Prostate gland (tissue), 2 donors: ENCODE measurements around the gene RCAN2. TPM values are rescaled to one million over a fixed set of nuclear protein-coding genes. Genes with fewer than 3 reads are reported as not detected.

ENCODE experiments used
- DNase-seq: peaks from one replicate; pipeline ENCODE4 v3.0.0-alpha.2; 2019; ENCODE audit warnings: low spot score
- H3K27ac ChIP-seq, 2 donors: fragments of 200-600 bp; sonication (generic); 2 replicates each; pipeline ENCODE4 v1.5.1; 2017 to 2019
- H3K27me3 ChIP-seq: fragments of 200-600 bp; sonication (generic); replicated peaks from 2 replicates; pipeline ENCODE4 v1.5.1; 2019; ENCODE audit not compliant: insufficient read depth
- H3K36me3 ChIP-seq, 2 donors: fragments of 200-600 bp; sonication (generic); 1 replicate in 1 of 2; 2 replicates in 1 of 2; pipeline versions ENCODE4 v1.5.1 to v1.8.1; 2017 to 2019
- H3K4me1 ChIP-seq: fragments of 200-600 bp; sonication (generic); replicated peaks from 2 replicates; pipeline ENCODE4 v1.5.1; 2019
- H3K4me3 ChIP-seq, 2 donors: fragments of 200-600 bp; sonication (generic); 2 replicates each; pipeline ENCODE4 v1.5.1; 2017 to 2019
- H3K9me3 ChIP-seq: fragments of 200-600 bp; sonication (generic); 2 replicates; pipeline ENCODE4 v1.5.1; 2017
- POLR2A ChIP-seq: fragments of 450-650 bp; IDR thresholded peaks from one replicate; pipeline ENCODE4 v1.6.1; 2016; ENCODE audit warnings: antibody characterized with exemption, mild to moderate bottlenecking
- POLR2AphosphoS5 ChIP-seq: sonication (generic); formaldehyde crosslinking; IDR thresholded peaks from one replicate; pipeline ENCODE4 v1.6.1; 2017; ENCODE audit warnings: antibody characterized with exemption
- WGBS: methylation state at CpG from one replicate; pipeline ENCODE4 v1.1.5; 2018; 5-methylcytosine and 5-hydroxymethylcytosine counted together
- intact Hi-C: fragments of 100-400 bp; cut with DNase I; formaldehyde crosslinking; loops from one replicate; pipeline ENCODE4 v1.14.2; 2022
- total RNA-seq, 2 donors: library from RNA; depleted of rRNA; stranded (reverse); fragments of >200 nt; gene quantifications; one replicate each; pipeline ENCODE4 v1.1.0, GENCODE V29; 2016
- TF ChIP-seq, protein P1 (sequence below), 4 experiments: fragments of 200-600 bp in 2 of 4; fragments of 450-650 bp in 2 of 4; sonication (generic) in 2 of 4; IDR thresholded peaks; 1 replicate in 3 of 4; 2 replicates in 1 of 4; pipeline ENCODE4 v1.5.1; 2016 to 2019; ENCODE audit warnings: antibody characterized with exemption in 4 of 4, mild to moderate bottlenecking in 2 of 4, moderate library complexity in 2 of 4

The RCAN2 gene
- total RNA-seq, 2 donors from 2014 or later = 12.3 to 14.2 TPM

- no peaks in the 10 kb centered on the region for H3K36me3 ChIP-seq
- WGBS = 73% methylated on average over 1 of the region's 1 CpG
- DNase-seq = no peak
- TF ChIP-seq, protein P1, sequence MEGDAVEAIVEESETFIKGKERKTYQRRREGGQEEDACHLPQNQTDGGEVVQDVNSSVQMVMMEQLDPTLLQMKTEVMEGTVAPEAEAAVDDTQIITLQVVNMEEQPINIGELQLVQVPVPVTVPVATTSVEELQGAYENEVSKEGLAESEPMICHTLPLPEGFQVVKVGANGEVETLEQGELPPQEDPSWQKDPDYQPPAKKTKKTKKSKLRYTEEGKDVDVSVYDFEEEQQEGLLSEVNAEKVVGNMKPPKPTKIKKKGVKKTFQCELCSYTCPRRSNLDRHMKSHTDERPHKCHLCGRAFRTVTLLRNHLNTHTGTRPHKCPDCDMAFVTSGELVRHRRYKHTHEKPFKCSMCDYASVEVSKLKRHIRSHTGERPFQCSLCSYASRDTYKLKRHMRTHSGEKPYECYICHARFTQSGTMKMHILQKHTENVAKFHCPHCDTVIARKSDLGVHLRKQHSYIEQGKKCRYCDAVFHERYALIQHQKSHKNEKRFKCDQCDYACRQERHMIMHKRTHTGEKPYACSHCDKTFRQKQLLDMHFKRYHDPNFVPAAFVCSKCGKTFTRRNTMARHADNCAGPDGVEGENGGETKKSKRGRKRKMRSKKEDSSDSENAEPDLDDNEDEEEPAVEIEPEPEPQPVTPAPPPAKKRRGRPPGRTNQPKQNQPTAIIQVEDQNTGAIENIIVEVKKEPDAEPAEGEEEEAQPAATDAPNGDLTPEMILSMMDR (IDR thresholded peaks at IDR 0.05) = no peak
- no peak for TF ChIP-seq POLR2A
- no peak for TF ChIP-seq POLR2AphosphoS5
- no peaks in the 10 kb centered on the region for H3K9me3 ChIP-seq
- no peaks in the 10 kb centered on the region for H3K4me1 ChIP-seq
- no peak overlapping the region for H3K4me3 ChIP-seq
- intact Hi-C loops = no loop called here
- no peak overlapping the region for H3K27ac ChIP-seq
- H3K27me3 ChIP-seq = no peaks in the 10 kb centered on the region
Observed at GRCh38 chr6:46315589-46315988, 175.7 kb downstream of the RCAN2 start.

GRCh38 chr6:46312654-46313053, 178.6 kb downstream of the RCAN2 start:
- 91% methylated on average over 3 of the region's 3 CpGs for WGBS
- no peaks in the 10 kb centered on the region for H3K27me3 ChIP-seq
- H3K36me3 ChIP-seq = no peaks in the 10 kb centered on the region
- H3K9me3 ChIP-seq = no peaks in the 10 kb centered on the region
- intact Hi-C loops = no loop called here
- no peak for DNase-seq
- no peak overlapping the region for H3K4me3 ChIP-seq
- TF ChIP-seq, protein P1 (IDR thresholded peaks at IDR 0.05) = no peak
- TF ChIP-seq POLR2AphosphoS5 (no peak), POLR2A (no peak)
- H3K27ac ChIP-seq = no peak overlapping the region
- H3K4me1 ChIP-seq = no peaks in the 10 kb centered on the region

DNA sequence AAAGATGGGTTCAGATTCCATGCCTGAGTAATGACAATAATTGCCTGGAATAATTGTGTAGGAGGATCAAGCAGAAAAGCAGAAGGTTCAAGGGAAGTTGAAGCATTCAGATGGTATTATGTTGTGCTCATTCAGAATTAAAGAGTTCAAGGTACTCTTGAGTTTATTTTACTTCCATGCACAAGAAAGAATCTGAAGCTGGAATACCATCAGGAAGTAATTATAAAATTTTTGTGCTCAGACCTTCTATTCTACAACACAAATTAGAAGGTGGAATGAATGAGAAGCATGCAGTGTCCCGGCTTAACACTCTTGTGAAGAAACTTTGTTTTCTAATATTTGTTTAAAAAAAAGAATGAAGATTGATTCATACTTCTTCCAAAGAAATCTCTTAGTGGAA, 181.1 kb downstream of the RCAN2 start:
- no peak for DNase-seq
- WGBS = 48% methylated on average over 1 of the region's 1 CpG
- no peak for TF ChIP-seq POLR2AphosphoS5
- no peak for TF ChIP-seq POLR2A
- TF ChIP-seq, protein P1 (IDR thresholded peaks at IDR 0.05) = no peak
- H3K4me1 ChIP-seq = no peaks in the 10 kb centered on the region
- H3K36me3 ChIP-seq = no peaks in the 10 kb centered on the region
- H3K4me3 ChIP-seq = no peak overlapping the region
- no peak overlapping the region for H3K27ac ChIP-seq
- H3K9me3 ChIP-seq = no peaks in the 10 kb centered on the region
- intact Hi-C loops = no loop called here
- H3K27me3 ChIP-seq = no peaks in the 10 kb centered on the region

GRCh38 chr6:46306431-46306830, 184.8 kb downstream of the RCAN2 start:
- TF ChIP-seq, protein P1 (IDR thresholded peaks at IDR 0.05) = no peak
- TF ChIP-seq POLR2AphosphoS5 (no peak), POLR2A (no peak)
- Histone ChIP-seq H3K36me3 (no peaks in the 10 kb centered on the region), H3K27me3 (no peaks in the 10 kb centered on the region), H3K27ac (no peak overlapping the region), H3K4me1 (no peaks in the 10 kb centered on the region), H3K4me3 (no peak overlapping the region), H3K9me3 (no peaks in the 10 kb centered on the region)
- WGBS = 76% methylated on average over 2 of the region's 2 CpGs
- DNase-seq = no peak
- intact Hi-C loops = no loop called here

DNA sequence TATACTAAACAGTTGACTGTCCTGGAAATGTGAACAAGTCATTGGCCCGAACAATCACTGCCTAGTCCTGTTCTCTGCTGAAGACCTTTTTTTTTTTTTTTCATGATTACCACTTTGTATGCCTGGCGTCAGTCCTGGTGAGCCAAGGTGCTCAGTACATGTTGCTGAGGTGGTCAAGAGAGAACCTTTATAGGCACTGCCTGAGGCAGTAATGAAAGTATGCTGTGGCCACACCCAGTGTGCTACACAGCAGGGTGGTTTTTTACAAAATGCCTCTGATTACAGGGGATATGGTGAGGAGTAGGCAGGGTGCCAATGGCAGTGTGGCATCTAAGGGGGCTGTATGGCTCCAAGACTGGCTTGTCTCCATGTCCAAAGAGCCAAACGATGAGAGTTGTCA, 185.4 kb downstream of the RCAN2 start:
- DNase-seq = no peak
- Histone ChIP-seq H3K27me3 (no peaks in the 10 kb centered on the region), H3K4me1 (no peaks in the 10 kb centered on the region), H3K27ac (no peak overlapping the region), H3K36me3 (no peaks in the 10 kb centered on the region), H3K4me3 (no peak overlapping the region), H3K9me3 (no peaks in the 10 kb centered on the region)
- intact Hi-C loops = no loop called here
- no peak for TF ChIP-seq POLR2AphosphoS5
- TF ChIP-seq, protein P1 (IDR thresholded peaks at IDR 0.05) = no peak
- no peak for TF ChIP-seq POLR2A
- 81% methylated on average over 3 of the region's 3 CpGs for WGBS
